HG02588 (cell line): Measurements from ENCODE around the gene HOXA6.

Source experiments
- ATAC-seq: cut with Tn5 transposase; IDR thresholded peaks from one replicate; pipeline ENCODE4 v1.9.1; 2021; ENCODE audit warnings: mild to moderate bottlenecking, moderate library complexity; ENCODE audit not compliant: unreplicated experiment

The HOXA6 gene

DNA sequence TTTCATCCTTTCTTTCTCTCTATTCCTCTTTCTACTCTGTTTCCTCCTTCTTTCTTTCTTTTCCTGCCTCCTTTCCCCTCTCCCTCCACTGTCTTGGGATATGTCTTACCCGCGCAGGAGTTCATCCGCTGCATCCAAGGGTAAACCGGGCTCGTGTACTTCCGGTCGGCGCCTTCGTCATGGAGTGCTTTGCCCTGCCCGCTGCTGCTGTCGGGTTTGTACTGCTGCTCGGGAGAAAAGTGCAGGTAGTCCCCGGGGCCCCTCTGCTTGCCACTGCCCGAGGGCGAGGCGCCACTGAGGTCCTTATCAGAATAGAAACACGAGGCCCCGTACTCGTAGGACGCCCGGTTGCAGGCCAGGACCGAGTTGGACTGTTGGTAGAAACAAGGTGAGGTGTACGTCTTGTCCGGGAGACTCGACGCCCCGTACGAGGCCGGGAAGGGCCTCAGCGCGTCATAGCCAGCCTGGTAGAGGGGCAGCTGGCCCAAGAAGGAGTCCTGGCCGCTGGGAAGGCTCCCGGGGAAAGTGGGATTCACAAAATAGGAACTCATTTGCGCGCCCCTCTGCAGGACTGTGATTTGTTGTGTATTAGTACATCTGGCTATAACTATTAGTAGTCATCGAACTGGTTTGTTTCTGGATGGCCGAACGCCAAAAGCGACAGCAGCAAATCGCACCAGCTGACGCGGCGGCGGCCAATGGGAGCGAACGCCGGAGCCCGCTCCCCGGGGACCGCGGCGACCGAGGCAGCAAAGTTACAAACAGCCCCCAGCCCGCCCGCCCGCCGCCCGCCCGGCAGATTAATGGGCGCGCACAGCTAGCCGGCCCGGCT is at the start of gene HOXA6:
TSS of gene HOXA6 (minus strand) at position 576 of the 832 bp plus-strand sequence. CDS start at position 551, 25 bp downstream.
- no peak for ATAC-seq

DNA sequence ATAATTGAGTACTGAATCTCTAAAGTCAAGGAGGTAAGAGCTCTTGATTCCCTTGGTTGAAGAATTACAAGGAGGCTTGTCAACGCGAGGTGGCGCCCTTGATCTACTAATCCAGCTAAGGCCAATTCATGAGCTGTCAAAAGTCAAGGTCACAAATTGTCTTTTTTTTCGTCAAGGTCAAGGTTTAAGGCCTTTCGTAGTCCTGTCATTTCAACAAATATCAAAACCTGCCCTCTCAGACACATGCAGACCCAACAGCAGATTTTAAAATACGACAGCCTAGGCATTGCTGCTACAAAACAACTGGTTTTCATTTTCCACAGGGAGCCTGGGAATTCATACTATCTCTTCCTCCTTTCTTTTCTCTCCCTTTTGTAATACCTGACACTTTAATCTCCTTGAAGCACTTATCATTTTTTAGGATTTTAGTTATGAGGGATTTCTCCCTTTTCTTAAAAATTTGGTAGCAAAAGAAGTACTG is 48.8 kb upstream of the HOXA6 start:
- ATAC-seq, result no peak

DNA sequence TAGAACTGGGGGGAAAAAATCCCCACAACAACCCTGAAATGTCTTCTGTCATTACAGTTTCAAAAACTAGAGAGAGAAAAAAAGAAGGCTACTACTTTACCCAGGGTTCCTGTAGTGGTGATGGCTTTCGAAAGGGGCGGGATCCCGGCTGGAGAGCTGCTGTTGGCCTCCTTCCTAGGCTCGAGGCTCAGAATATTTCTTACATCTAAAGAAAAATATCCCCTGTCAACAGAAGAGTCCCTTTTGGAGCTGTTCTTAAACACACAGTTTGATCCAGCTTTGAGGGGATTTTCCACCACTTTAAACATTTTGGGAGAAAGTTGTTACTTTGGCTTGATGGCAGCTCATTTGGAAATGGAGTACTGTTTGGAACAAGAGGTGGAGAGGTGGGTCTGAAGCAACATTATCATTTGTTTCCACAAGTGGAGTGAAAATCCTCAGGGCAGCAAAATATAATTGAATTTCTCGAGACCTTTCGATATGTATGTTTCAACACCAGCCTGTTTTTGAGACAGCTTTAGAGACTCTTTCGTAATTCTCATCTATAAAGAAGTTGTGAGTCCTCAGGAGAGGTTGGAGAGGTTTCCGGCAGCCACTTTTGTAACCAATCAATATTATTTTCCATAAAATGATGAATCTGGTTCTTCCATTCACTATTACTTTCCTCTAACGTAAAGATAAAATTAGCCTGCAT is 47.3 kb upstream of the HOXA6 start:
- no peak for ATAC-seq

DNA sequence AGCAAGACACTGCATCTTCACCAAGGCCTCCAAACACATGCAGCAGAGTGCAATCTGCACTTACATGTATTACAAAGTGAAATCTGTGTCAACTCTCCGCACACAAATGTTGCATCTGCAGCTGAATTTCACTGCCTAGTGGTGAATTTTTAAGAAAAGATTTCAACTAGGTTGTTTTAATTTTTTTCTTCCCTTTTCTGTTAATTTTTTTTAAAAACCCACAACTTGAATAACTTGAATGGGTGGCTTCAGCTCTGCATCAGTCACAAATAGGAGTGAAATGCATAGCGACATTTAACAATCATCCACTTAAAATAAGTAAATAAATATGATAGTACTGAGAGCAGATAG is 46.4 kb upstream of the HOXA6 start:
- ATAC-seq, result no peak

DNA sequence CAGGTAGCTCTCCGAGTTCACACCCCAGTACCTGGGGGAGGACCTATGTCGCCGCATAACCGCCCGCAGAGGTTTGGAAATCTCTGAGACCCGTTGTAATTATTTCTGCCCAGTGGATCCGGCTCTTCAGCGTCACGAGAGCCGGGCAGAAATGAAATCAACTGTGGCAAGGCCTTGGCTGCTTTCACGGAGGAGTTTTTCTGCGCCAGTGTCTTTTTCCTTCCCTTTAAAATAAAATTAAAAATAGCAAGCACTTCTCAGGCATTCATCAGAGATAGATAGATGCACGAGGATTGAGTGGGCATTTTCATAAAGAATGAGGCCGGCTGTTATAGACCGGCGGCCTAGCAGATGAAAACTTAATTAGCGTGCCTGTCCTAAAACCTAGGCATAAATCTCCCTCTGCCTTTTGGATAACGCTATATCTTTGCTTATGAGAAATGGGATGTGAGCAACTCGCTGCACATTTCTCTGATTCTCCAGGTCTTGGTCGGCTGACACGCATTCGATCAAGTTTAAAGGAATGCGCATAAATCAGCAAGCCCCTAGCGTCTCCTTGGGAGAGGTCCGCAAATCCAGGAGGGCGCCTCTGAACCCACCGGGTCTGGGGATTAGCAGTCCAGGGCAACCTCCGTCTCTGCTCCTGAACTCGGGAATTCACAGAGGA is 45.9 kb upstream of the HOXA6 start:
- ATAC-seq, result no peak

DNA sequence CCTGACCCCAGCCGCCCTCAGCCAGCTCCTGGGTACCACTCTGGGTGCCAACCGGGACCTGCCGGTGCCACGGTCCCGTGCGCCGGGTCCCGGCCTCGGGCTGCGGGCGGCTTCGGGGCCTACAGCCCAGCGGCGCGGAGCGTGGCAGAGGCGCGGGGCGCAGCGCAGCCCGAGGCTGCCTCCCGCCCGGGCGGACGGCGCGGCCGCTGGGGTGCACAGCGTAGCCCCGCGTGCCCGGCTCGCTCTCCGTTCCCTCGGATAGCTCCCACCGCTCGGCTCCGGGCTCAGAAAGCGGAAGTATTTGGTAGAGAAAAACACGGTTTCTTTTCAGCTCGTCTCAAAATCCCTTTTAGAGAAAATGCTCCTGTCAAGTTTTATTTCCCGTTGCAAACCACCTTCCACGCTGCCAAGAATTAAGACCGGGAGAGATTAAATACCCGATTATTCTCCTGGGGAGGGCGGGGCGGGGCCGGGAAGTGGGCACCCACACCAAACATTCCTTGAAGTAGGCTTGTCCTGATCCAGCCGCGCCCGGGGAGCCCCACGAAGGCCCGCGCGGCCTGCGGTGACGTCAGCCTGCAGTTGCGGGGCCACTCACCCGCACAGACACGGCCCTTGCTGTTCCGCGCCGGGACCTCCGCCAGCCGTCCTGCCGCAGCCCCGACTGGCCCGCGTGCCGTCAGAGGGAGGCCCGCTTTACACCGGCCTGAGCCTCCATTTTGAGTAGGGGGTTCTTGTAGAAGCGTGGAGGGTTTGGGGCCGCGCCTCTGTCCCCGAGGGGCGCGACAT is 45.2 kb upstream of the HOXA6 start:
- ATAC-seq, result no peak

DNA sequence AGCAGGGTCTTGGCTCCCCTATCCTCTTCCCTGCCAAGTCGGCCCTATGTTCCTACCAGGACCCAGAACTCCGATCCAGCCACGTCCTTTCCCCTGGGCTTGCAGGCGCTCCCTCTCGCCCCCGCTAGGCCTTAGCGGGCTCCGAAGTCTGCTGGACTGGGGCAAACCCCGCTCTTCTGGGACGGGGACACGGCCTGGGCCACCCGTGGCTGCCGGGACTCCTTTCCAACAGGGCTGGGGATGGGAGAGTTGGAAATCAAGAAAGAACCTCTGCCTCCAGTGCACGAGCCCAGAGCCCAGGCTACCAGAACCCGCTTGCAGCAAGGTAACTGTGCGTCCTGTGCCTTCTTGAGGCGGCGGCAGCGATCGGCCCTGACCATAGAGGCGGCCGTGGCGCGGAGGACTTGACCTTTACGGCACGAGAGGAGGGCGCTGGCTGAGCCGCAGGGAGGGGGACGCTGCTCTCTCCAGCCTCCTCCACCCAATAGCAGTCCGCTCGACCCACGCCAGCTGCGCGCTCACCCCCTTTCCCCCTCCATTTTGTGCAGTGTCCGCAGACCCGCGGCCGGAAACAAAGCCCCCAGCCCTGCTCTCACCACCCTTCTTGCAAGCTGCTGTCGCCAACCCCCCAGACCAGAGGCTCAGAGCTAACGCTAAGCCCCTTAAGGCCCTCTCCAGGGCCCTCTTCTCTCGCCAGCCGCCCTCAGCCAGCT is 44.4 kb upstream of the HOXA6 start:
- no peak for ATAC-seq

DNA sequence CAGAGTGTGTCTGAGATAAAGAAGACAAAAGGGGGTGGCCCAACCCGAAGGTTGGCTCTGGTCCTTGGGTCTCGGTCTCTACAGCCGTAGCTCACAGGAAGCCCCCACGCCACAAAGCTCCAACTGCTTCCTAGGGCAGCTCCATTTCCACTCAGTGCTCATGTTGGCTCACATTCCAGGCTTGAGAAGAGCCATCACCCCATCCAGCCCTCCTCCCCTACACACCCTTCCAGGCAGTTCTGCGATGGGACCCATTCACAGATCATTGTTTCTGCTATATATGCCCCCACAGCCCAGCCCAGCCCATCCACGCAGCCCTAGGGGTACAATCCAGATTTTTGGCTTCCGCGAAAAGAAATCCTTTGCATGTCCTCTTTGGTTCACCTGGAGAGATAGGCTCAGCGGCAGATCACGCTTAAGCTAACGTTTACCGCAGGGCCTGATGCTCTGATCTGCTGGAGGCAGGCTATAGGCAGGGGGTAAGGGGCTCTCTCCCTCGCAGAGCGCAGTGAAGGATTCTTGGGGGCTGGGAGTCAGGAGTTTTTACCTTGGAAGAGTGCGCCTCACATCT is 43.7 kb upstream of the HOXA6 start:
- ATAC-seq, result no peak

DNA sequence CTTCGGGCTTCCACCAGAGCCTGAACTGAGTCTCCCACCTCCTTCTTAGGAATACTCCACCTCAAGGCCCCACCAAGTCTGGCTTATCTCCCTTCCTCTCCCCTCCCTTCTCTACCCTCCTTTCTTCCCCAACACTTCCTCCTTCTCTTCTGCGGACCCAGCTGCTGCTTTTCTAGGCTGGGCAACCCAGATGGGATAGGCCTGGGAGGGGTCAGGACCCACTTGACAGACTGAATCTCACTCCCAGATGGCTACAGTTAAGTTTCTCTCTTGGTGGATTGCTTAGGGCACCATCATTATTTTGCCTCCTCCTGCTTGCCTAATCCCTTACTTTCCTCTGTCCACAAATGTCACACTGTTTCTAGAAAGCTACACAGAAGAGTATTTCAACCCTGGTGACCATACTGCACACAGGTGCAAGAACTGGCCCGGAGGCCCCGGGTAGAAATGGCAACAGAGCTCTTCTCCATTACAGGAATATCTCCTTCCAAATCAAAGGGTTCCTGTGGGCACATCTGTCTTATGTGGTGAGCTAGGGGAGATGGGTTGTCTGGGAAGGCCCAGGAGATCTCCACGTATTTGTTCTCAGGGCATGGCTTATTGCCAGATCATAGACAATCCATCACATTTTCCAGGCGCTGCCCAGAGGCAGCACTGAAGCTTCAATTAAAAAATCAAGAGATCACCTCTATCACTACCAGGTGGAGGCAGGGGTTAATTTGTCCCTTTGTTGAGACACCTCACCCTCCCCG is 42.6 kb upstream of the HOXA6 start:
- no peak for ATAC-seq

DNA sequence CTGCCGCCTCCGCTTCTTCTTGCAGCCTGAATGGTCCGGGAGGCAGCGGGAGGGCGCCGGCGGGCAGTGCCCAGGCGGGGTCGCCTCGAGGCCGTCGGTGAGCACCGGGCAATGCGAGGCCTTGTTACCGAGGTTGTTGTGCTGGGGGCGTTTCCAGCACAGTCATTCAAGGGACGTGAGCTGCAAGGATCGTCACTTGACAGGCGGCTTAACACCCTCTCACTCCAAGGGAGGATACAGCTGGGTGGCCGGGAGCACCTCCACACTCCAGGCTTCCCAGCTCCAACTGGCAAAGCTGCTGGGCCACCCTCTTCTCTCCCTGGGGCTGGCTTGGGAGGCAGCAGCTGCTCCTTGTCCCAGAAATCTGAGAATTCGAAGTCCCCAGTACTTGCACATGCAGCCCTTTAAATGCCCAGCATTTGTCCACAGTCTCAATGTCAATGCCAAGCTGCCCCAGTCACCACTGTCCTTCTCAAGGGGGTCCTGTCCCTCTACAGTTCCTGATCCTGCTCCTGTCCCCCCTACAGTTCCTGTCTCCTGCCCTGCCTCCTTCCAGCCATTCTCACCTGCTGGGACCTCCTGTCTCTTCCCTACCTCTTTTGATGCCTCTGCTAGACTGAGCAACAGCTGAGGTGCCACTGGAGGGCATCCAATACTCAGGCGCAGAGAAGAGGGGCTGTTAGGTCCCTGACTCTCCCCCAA is 41.9 kb upstream of the HOXA6 start:
- ATAC-seq, result no peak

DNA sequence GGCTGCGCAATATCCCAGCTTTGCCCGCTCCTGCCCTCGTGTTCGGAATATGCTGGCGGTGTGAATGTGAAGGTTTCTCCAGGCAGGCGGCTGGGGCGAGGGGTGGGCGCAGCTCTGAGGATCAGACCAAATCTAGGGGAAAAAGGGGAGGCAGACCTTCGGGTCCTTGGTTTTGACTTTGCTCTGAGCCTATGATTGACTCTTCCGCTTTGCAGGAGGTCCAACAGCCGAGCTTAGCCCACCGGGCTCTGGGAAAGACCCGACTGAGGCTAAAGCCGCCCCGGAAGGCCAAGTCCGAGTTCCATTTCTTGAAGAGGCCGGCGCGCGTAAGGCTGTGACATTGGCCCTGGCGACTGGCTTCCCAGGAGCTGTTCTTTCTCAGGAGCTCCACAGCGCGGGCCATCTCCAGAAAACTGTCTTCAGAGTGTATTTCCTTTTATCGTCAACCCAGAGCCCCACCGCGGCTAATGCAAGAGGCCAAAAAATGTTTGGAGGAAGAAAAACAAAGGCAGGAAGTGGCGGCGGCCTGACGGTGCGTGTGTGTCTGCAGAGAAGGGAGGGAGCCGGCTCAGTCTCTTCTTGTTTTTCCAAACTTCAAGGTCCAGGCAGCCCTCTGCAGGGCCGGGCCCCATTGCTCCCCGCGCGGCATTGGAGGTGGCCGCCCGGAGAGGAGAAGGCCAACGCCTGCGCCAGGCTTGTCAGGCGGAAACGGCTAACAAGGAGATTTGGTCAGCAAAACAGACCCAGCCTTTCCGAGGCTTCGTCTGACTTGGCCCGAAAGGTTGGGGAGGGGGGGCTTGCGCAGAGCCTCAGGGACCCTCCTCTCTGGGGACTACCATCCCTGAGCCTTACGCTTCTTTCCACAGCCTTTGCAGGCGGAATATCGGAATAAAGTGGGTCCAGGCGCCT is 41.1 kb upstream of the HOXA6 start:
- no peak for ATAC-seq

DNA sequence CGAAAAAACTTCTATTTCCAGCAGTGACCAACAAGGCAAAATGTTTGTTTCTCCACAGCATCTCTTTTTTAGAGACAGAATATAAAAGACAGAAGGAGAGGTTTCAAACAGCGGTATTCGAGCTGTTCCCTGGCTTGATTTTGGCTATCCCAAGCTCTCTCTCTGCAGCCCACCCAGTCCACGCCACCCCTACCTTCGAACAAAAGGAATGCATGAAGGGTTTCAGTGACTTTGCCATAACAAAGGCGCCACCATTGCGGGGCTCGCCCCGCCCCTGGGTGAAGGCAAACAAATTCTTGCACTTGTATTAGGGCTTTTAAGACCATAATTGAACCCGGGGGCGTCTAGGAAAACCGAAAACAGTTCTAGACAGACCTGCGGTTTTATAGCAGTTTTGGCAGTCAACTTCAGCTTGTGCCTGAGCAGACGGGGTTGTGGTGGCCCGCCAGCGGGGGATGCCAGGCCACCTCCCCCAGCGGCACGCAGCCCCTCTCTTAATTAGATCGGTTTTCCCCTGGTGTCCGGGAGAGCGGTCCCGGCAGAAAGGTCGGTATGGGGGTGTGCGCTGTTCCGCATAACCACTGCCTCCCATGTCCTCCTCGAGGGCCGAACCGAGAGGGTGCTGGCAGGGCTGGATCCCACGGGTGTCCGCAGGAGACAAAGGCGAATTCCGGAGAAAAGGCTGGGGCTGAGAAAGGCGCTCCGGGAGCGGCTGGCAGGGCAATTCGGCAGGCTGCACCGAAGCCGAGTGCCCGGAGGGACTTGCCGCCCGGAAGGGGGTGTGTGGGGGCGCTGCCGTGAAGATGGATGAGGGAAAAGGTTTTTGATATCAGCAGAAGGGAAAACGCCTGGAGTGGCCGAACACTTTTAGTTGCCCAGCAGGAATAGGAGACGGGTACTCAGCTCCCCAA is 40.2 kb upstream of the HOXA6 start:
- ATAC-seq, result no peak

DNA sequence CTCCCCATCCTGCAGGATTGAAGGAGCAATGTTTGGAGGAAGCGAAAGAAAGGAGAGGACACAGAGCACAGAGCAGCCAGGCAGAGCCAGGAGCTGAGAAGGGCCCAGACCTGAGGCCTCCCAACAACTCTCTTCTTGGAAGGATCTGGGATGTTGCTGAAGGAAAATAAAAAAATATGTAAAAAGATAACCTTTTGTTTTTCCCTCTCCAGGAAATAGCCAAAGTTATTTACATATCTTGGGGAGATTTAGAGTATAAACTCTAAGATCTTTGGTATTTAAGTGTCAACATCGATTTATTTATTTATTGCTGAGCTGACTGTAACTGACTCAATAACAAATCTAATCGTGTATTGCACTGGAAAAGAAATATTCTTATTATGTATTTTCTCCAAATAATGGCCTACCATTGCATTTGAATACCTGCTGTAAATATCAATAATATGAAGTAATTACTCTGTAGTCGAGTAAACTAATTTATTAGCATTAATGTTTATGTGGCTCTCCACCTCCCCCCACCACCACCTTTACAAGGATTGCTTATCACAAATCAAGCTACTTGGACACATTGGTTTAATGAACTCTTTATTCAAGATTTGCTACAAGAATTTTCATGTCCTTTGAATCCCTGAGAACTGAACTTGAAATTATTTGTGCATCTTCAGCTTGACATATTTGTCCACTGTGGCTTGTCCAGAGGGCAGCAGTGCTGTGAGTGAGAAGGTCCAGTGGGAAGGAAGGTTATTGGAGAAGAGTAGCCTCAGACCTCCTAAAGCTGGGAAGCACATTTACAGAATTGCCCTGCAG is 39.3 kb upstream of the HOXA6 start:
- ATAC-seq, result no peak

DNA sequence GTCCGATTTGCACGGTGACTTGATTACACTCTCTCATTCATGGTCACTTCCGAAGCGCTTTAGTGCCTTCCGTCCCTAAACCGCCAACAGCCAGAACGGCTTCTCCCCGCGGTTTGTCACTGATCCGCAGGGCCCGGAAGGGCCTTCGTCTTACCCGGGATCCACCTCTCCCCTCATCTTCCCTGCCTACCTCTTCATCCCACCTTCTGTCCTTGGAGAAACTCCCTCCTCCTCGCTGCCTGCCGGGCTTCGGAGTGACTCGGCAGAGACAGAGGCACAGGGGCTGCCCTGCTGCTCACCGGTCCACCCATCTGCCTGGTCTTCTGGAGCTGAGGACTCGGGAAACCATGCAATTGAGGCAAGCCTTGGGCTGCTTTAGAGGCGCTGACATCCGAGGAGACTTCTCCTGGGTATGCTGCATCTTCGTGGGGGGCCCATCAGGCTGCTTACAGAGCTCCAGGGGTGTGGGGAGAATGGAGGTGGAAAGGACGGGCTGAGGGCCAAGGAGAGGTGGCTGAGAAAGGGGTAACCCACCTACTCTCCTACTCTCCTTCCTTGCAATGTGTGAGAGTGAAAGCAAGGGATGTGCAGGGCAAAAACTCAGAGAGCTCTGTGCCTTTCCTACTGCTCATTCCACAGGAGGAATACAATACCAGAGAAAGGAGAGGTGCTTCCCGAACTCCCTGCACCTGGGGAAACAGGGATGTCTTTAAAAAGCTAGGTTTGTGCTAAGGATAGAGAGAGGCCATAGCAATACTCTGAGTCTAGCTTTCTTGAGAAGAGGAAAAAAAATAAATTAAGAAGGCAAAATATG is 38.5 kb upstream of the HOXA6 start:
- ATAC-seq, result no peak
